HFFc6 (cell line): ENCODE measurements around the gene ZC3H7B. TPM values are rescaled to one million over a fixed set of nuclear protein-coding genes. Genes with fewer than 3 reads are reported as not detected.
A peak's percentile ranks its signal among the peaks of the same experiment; 100 is the strongest.

Experiments
- DNase-seq: peaks from one replicate; pipeline ENCODE4 v3.0.0-alpha.2; 2018
- H3K27ac Mint-ChIP-seq: 2 replicates; pipeline ENCODE4 v1.8.0; 2020; ENCODE audit warnings: mild to moderate bottlenecking, mixed read lengths
- H3K27me3 Mint-ChIP-seq: 2 replicates; pipeline ENCODE4 v1.8.0; 2021; ENCODE audit warnings: mild to moderate bottlenecking, moderate library complexity, mixed read lengths; ENCODE audit not compliant: insufficient read depth
- H3K36me3 Mint-ChIP-seq: 2 replicates; pipeline ENCODE4 v1.8.0; 2021; ENCODE audit warnings: low read depth, mixed read lengths
- H3K4me1 Mint-ChIP-seq: 2 replicates; pipeline ENCODE4 v1.8.0; 2020; ENCODE audit warnings: low read depth, mixed read lengths
- H3K4me3 Mint-ChIP-seq: 2 replicates; pipeline ENCODE4 v1.8.0; 2020; ENCODE audit warnings: mild to moderate bottlenecking, moderate library complexity, mixed read lengths
- H3K9me3 Mint-ChIP-seq: 2 replicates; pipeline ENCODE4 v1.8.0; 2020; ENCODE audit warnings: mild to moderate bottlenecking, mixed read lengths
- total RNA-seq, 6 experiments: library from RNA; stranded (reverse); fragmentation: NEBNext Ultra II Directional; extraction: Animal tissue kit (Norgen Biotek cat#: 25700); gene quantifications; 2 replicates in 1 of 6; 3 replicates in 5 of 6; pipeline ENCODE4 v1.2.3, GENCODE V29; 2021
- TF ChIP-seq, protein P1 (sequence below): fragments of 200-600 bp; sonication (generic); IDR thresholded peaks from 2 replicates; pipeline ENCODE4 v1.5.0; 2021; ENCODE audit warnings: antibody characterized with exemption, mild to moderate bottlenecking

The ZC3H7B gene
- total RNA-seq, 6 experiments from 2014 or later: 108 to 137 (median 130) TPM

DNA sequence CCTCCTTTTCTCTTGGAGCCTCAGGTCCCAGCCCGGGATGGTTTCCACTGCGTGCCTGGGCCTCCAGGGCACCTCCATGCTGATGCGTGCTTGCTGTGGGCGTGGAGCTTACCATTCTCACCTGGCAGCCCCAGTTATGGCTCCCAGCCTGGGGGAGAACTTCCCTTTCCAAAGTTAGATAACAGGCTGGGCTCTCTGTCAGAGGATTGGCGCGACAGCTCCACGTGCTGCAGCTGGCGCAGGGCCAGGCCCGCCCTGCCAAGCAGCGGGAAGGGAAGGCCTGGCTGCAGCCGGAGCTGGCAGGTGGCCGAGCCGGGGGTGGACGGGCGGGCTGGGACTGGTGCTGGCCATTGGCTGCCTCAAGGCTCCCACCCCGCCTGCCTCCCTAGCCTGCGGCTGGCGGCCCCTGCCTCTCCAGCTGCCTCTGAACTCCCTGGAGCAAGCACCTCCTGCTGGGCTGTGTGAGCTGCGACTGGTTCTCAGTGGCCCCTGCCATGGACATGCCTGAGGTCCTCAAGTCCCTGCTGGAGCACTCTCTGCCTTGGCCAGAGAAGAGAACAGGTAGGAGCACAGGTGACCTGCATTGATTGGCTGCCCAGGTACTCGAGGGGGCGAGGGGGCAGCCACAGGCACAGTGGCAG is 65.8 kb downstream of the ZC3H7B start:
- Mint-ChIP-seq H3K27ac (peak overlapping the region; percentile 46; the same call in 1 of the 2 replicates), H3K36me3 (0 out of 2 replicates have a peak, but pooled peaks cover 4% of the 10 kb centered on the region), H3K27me3 (peaks cover 4% of the 10 kb centered on the region), H3K4me1 (peaks cover 23% of the 10 kb centered on the region), H3K9me3 (no peaks in the 10 kb centered on the region), H3K4me3 (peak overlapping the region; percentile 74)
- DNase-seq: peak; percentile 82
- TF ChIP-seq, protein P1, sequence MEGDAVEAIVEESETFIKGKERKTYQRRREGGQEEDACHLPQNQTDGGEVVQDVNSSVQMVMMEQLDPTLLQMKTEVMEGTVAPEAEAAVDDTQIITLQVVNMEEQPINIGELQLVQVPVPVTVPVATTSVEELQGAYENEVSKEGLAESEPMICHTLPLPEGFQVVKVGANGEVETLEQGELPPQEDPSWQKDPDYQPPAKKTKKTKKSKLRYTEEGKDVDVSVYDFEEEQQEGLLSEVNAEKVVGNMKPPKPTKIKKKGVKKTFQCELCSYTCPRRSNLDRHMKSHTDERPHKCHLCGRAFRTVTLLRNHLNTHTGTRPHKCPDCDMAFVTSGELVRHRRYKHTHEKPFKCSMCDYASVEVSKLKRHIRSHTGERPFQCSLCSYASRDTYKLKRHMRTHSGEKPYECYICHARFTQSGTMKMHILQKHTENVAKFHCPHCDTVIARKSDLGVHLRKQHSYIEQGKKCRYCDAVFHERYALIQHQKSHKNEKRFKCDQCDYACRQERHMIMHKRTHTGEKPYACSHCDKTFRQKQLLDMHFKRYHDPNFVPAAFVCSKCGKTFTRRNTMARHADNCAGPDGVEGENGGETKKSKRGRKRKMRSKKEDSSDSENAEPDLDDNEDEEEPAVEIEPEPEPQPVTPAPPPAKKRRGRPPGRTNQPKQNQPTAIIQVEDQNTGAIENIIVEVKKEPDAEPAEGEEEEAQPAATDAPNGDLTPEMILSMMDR: peak; percentile 36; the same call in 1 of the 2 replicates

DNA sequence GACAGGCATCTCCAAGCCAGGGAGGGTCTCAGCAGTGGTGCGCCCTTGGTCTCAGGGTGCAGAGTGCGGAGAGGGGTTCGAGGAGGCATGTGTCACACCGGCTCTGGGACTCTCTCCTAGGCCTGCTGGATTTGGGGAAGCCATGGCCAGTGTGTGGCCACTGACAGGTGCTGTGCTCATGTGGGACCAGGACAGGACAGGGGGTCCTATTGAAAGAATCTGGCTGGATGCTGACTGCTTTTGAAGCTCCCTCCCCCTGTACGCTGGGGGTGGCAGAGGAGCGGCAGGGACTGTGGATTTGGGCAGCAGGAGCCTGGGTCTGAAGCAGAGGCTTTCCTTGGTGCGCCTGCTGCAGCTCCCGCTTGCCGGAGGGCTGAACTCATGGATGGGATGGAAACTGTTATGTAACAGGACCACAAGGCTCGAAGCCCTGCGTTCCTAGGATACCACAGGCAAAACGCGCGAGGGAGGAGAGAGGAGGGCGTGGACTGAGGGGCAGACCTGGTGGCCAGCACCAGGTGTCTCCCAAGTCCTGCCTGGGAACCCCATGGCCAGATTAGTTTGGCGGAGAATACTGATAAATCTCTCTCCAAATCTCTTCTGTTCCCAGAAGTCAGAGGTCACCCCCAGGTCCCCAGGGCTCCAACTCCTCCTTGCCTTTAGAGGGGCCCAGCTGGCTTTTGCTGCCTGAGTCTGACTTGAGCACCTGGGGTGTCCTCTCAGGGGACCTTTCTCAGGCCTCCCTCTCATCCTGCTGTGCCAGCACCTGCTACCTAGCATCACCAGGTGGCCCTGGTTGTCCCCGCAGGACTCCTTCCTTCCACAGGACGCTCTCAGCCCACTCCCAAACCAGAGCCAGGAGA is 66.6 kb downstream of the ZC3H7B start:
- Mint-ChIP-seq H3K27me3 (peaks cover 4% of the 10 kb centered on the region), H3K4me3 (peak overlapping the region; percentile 74), H3K27ac (no peak overlapping the region), H3K4me1 (peaks cover 23% of the 10 kb centered on the region), H3K36me3 (0 out of 2 replicates have a peak, but pooled peaks cover 2% of the 10 kb centered on the region), H3K9me3 (no peaks in the 10 kb centered on the region)
- DNase-seq: peak; percentile 34
- TF ChIP-seq, protein P1: no peak

DNA sequence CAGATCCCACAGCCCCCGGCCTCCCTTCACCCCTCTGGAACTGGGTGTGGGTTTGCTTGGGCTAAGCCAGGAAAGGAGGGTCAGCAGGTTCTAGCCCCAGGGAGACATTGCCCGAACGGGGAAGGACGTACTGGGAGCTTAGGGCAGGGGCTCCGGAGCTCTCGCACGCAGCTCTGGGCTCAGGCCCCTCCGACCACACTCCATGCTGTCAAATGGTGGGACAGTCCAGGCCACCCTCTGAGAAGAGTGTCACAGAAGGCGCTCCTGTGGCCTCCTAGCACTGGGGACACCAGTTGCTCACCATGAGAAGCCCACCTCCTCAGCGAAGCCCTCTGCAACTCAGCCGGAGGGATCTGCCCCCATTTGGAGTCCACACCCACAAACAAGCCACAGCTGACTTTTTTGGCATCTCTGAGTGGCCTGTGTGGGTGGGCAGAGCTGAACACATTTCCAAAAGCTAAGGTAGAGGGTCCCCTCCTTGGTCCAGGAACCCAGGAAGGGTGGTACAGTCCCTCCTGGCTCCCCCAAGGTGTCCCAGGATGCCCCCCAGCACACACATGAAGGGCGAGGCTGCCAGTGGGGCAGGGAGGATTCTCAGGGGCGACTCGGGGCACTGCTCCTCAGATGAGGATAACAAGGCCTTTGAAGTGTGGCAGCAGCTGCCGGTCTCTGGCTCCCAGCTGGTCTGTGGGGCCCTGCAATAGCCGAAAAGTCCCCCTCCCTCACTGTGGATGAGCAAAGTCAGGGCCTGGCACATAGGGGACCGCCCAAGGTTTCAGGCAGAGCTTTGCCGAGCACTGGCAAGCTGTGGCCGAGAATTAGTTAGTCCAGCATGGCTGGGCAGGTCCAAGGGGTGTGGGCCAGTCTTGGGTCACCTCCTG is 67.5 kb downstream of the ZC3H7B start:
- Mint-ChIP-seq H3K27ac (no peak overlapping the region), H3K27me3 (peaks cover 4% of the 10 kb centered on the region), H3K4me3 (no peak overlapping the region), H3K9me3 (no peaks in the 10 kb centered on the region), H3K4me1 (peaks cover 23% of the 10 kb centered on the region), H3K36me3 (no peaks in the 10 kb centered on the region)
- no peak for DNase-seq
- TF ChIP-seq, protein P1: no peak

- Mint-ChIP-seq H3K27me3 (peaks cover 4% of the 10 kb centered on the region), H3K27ac (no peak overlapping the region), H3K9me3 (no peaks in the 10 kb centered on the region), H3K36me3 (no peaks in the 10 kb centered on the region), H3K4me3 (no peak overlapping the region), H3K4me1 (peaks cover 23% of the 10 kb centered on the region)
- DNase-seq: no peak
- TF ChIP-seq, protein P1: no peak
Measured at GRCh38 chr22:41369424-41369745, 68.1 kb downstream of the ZC3H7B start.

GRCh38 chr22:41369837-41370236 is 68.5 kb downstream of the ZC3H7B start:
- no peak for DNase-seq
- no peaks in the 10 kb centered on the region for H3K36me3 Mint-ChIP-seq
- no peak overlapping the region for H3K27ac Mint-ChIP-seq
- H3K9me3 Mint-ChIP-seq: no peaks in the 10 kb centered on the region
- H3K4me3 Mint-ChIP-seq: no peak overlapping the region
- TF ChIP-seq, protein P1: no peak
- H3K4me1 Mint-ChIP-seq: peaks cover 23% of the 10 kb centered on the region
- H3K27me3 Mint-ChIP-seq: peaks cover 4% of the 10 kb centered on the region
